ENCODE data around the gene PRODH2. TPM values are rescaled to one million over a fixed set of nuclear protein-coding genes. Genes with fewer than 3 reads are reported as not detected.
"Not testable (repeated sequence)": the region's sequence is repeated elsewhere in the genome, so short reads cannot be mapped to it uniquely, and the experiment has no call there.

PRODH2 gene
- total RNA-seq, 1 donor from 2014 or later, result 196 TPM

GRCh38 chr19:35801828-35802227, 10.8 kb downstream of the PRODH2 start:
- ATAC-seq, result no peak

DNA sequence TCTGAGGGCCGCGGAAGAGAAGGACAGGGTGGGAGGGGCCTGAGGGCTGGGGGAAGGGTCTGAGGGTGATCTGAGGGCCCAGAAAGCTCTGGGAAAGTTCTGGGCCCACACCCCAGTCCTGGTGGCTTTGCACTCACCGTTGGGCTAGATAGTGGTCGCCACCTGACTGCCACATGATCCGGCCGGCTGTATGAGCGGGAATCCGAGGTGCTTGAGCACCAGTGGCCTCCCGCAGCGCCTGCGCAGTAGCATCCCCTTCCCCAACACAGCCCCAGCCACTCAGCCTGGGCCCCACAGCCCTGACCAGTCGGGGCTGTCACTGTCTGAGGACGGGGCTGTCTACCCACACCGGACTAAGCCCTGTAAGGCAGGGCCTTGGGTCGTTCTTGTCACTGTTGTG, 15.0 kb downstream of the PRODH2 start:
- ATAC-seq, result peak; percentile 76

More at GRCh38 chr19:35801828-35802227, 10.8 kb downstream of the PRODH2 start:
- DNase-seq (ENCODE audit: low spot score), result no peak

DNA sequence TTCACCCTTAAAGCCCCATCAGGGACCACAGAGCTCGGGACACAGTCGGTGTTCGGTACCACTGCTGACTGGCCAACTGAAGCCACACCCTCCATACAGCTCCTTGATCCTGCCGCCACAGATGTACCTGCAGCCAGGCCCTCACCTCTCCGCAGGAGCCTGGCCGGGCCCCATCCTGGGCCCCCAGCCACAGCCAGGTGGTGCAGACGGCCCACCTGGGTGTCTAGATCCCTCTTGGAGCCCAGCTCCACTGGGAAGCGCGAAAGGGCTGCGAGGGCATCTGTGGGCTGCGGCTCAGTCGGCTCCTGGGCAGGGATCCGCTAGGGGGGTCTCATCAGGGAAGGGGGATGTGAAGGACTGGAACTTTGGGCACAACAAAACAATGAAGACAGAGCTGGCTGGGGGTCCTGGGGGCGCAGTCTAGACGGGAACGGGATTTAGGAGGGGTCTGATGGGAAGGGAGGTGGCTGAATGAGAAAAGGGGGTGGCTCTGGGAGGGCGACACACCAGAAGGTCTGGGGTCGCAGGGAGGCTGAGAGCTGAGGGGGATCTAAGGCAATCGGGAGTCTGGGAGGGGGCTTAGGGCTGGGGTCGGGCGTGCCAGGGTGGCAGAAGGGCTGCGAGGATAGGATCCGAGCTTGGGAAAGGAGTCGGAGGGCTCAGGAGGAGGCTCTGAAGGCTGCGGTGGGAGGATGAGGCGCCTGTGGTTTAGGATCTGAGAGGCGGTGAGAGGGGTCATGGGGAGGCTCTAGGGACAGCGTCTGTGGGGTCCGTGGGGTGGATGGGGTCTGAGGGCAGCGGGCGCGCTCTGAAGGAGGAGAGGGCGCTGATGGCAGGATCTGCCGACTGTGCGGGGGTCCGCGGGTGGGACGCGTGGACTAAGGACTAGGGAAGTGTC, 15.8 kb downstream of the PRODH2 start:
- ATAC-seq (peak; percentile 33), DNase-seq (ENCODE audit: low spot score) (no peak)

More for the DNA sequence above, 15.0 kb downstream of the PRODH2 start:
- DNase-seq (ENCODE audit: low spot score), result no peak

DNA sequence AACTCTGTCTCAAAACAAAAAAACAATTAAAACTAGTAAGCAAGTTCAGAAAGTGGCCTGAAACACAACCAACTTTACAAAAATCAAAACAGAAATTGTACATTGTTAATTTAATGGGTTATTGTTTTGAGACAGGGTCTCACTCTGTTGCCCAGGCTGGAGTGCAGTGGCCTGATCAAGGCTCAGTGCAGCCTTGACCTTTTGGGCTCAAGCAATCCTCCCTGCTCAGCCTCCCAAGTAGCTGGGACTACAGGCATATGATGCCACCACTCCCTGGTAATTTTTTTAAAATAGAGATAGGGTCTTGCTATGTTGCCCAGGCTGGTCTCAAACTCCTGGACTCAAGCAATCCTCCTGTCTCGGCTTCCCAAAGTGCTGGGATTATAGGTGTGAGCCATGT, 17.1 kb downstream of the PRODH2 start:
- not testable (repeated sequence) for ATAC-seq; DNase-seq (ENCODE audit: low spot score)

DNA sequence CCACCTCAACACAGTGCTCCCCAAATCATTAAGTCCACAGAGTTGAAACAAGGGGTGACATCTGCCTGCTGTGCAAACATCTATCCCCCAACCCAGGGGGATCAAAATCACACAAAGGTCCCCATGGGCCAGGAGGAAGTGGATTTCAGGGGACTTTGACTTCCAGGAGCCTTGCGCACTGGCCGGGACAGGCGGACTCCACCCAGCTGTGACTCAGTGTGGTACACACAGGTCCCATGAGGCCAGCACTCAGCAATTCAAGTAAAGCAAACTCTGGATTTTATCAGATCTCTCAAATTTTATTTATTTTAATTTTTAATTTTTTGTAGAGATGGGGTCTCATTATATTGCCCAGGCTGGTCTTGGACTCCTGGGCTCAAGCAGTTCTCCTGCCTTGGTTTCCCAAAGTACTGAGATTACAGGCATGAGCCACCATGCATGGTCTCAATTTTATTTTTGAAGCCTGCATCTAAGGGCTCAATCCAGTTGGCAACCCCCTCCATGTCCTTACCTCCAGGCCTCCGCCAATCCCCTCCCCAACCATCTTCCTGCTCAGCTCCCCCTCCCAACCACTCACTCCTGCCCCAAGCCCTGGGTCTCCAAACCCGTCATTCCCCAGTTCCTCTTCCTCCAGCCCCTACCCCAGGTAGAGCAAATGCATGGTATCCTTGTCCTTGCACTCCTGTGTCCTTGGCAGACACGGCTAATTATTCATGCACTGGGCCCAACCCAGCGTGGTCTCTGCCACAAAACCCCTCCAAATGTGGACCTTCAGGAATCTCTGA, 19.1 kb downstream of the PRODH2 start:
- ATAC-seq (no peak), DNase-seq (ENCODE audit: low spot score) (no peak)

- ATAC-seq, result no peak
Observed at GRCh38 chr19:35792888-35793287, 19.8 kb downstream of the PRODH2 start.

DNA sequence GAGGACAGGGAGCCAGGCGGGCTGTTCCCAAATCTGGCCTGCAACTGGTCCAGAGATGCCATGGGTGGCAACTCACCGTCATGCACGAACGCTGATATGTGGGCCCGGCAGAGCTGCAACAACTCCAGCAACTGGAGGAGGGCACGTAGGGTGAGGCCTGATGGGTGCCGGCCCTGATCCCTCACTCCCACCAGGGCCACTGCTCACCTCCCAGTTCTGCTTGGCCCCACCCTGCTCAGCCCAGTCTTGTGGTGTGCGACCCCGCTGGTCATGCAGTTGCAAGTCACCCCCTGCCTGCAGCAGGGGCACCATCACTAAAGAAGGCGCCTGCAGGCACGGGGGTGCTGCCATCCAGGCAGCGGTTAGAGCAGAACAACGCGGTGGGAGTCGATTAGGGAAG, 20.3 kb downstream of the PRODH2 start:
- DNase-seq (ENCODE audit: low spot score) (no peak), ATAC-seq (no peak)

More at GRCh38 chr19:35792888-35793287, 19.8 kb downstream of the PRODH2 start:
- DNase-seq (ENCODE audit: low spot score), result no peak

GRCh38 chr19:35791814-35792279, 20.8 kb downstream of the PRODH2 start:
- ATAC-seq, result no peak
- DNase-seq (ENCODE audit: low spot score), result no peak

DNA sequence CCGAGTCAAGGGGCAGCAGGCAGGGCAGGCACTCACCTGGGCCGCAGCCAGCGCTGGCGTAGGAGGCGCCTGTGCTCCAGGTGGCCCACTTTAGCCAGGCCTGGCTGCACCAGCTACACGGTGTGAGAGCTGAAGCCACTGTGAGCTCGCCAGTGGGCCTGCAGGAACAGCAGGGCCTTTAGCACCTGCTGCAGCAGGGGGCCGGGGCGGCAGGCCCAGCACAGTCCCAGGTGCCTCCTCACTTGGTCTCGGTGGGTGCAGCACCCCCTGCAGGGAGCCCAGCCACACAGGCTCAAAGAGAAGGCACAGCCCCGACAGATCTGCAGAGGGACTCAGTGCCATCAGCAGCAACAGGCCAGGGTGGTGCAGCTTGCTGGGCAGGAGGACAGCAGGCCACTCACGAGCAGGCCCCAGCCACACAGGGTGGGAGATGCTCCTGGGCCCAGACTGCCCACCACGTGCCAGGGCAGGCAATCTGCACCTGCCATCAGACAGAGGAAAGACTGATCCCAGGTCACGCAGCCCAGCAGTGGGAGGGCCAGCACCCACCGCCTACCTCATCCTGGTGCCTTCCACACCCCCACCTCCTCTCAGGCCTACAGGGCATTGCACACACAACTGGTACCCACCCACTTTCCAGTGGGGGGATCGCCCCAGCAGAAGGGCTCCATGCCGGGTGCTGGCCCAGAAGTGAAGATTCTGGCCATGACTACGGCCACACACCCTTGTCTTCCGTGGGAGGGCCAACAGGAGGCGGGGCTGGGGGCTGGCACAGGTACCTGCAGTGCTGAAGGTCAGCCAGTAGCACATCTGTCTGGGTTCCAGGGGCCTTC, 21.4 kb downstream of the PRODH2 start:
- ATAC-seq (peak; percentile 70), DNase-seq (ENCODE audit: low spot score) (no peak)

- no peak for DNase-seq (ENCODE audit: low spot score)
Observed at GRCh38 chr19:35789978-35790944, 22.4 kb downstream of the PRODH2 start.

GRCh38 chr19:35789195-35789977, 23.3 kb downstream of the PRODH2 start:
- ATAC-seq (no peak), DNase-seq (ENCODE audit: low spot score) (no peak)

More at GRCh38 chr19:35789978-35790944, 22.4 kb downstream of the PRODH2 start:
- no peak for ATAC-seq

DNA sequence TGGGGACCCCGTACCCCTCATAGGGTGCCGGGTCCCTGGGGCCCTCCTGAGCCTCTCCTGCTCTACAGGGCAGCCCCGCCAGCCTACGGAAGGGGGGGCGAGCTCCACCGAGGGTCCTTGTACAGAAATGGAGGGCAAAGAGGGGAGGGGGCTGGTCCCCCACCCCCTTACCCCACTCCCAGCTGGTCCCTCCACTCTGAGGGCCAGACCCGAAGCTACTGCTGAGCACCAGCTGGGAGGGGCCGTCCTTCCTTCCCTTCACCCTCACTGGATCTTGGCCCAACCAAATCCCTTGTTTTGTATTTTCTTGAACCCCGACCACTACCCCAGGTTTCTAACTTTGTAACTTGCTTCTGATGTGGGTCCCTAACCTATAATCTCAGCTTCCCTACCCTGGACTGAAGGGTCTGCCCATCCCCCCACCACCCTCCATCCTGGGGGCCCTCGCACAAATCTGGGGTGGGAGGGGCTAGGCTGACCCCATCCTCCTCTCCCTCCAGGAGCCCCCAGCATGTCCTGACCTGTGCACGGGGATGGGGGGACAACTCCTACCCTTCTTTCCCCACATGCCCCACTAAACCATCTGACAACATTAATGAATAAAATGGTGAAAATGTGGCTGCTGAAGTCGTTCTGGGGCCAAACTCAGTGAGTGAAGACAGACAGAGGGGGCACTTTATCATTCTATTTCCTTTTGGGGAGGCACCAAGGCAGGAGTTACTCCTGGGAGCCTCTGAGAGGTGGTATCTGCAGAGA, 24.3 kb downstream of the PRODH2 start:
- ATAC-seq (no peak), DNase-seq (ENCODE audit: low spot score) (no peak)

DNA sequence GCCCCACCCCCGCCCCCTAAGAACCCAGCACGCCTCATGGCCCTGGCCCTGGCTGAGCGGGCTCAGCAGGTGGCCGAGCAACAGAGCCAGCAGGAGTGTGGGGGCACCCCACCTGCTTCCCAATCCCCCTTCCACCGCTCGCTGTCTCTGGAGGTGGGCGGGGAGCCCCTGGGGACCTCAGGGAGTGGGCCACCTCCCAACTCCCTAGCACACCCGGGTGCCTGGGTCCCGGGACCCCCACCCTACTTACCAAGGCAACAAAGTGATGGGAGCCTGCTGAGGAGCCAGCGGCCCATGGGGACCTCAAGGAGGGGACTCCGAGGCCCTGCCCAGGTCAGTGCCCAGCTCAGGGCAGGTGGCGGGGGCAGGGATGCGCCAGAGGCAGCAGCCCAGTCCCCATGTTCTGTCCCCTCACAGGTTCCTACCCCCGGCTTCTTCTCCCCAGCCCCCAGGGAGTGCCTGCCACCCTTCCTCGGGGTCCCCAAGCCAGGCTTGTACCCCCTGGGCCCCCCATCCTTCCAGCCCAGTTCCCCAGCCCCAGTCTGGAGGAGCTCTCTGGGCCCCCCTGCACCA, 25.3 kb downstream of the PRODH2 start:
- ATAC-seq (no peak), DNase-seq (ENCODE audit: low spot score) (no peak)

DNA sequence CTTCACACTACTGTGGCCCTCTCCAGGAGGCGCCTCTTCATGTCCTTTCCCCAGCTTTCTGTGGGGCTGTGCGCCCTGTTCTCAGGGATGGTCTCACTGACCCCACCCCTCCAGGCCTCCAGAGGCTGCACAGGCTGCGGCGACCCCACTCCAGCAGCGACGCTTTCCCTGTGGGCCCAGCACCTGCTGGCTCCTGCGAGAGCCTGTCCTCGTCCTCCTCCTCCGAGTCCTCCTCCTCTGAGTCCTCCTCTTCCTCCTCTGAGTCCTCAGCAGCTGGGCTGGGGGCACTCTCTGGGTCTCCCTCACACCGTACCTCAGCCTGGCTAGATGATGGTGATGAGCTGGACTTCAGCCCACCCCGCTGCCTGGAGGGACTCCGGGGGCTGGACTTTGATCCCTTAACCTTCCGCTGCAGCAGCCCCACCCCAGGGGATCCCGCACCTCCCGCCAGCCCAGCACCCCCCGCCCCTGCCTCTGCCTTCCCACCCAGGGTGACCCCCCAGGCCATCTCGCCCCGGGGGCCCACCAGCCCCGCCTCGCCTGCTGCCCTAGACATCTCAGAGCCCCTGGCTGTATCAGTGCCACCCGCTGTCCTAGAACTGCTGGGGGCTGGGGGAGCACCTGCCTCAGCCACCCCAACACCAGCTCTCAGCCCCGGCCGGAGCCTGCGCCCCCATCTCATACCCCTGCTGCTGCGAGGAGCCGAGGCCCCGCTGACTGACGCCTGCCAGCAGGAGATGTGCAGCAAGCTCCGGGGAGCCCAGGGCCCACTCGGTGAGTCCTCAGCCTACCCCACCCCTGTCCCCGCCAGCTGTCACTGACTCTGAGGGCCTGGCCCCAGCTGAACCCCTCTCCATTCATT, 26.1 kb downstream of the PRODH2 start:
- DNase-seq (ENCODE audit: low spot score), result no peak
- no peak for ATAC-seq

GRCh38 chr19:35785339-35785627, 27.4 kb downstream of the PRODH2 start:
- ATAC-seq (no peak), DNase-seq (ENCODE audit: low spot score) (no peak)

GRCh38 chr19:35784503-35785338, 27.9 kb downstream of the PRODH2 start:
- ATAC-seq, result no peak
- DNase-seq (ENCODE audit: low spot score), result no peak

All from left lobe of liver (tissue), 2 donors.